ENCODE data around the gene DPP3.

Gene DPP3

DNA sequence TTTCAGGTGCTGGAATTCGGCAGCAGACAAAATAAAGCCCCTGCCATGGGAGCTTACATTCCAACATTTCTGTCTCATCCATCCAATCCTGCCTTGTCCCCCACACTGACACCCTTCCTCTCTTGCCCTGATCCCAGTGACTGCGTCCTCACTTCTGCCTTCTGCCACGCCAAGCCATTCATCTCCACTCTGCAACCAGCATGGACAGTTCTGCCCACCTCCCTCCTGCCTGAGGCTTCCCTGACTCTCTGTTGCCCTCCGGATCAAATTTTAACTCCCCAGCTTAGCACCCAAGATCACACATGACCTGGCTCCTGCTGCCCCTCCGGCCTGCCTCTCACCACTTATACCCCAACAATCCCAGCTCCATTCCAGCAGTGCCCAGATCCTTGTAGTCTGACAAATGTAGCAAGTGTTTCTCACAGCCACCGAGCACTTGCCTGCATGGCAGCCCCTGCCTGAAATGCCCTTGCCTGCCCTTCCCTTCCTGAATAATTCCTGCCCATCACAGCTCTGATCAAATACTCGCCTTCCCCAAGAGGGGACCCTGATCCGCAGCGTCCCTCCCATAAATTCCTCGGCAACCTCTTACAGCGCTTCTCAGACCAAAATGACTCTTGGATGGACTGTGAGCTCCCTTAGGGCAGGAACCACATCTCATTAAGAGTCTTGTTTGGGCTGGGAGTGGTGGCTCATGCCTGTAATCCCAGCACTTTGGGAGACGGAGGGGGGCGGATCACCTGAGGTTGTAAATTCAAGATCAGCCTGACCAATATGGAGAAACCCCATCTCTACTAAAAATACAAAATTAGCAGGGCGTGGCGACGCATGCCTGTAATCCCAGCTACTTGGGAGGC, 68.8 kb downstream of the DPP3 start:
- FAIRE-seq (no peak), DNase-seq (ENCODE audit: insufficient read length, low spot score) (no peak)
- no peak for TF ChIP-seq TAF1 (IDR thresholded peaks at IDR 0.05; ENCODE audit: low read depth, low read length)
- TF ChIP-seq POU2F2 (IDR thresholded peaks at IDR 0.05; ENCODE audit: low read depth, low read length), result no peak
- TF ChIP-seq POLR2AphosphoS5 (IDR thresholded peaks at IDR 0.05; ENCODE audit: low read depth, low read length), result no peak
- TF ChIP-seq POLR2A (IDR thresholded peaks at IDR 0.05; ENCODE audit: low read depth, low read length), result no peak
- TF ChIP-seq PAX5 (IDR thresholded peaks at IDR 0.05; ENCODE audit: insufficient read depth, low read length, severe bottlenecking), result no peak
- no peak for TF ChIP-seq SPI1 (IDR thresholded peaks at IDR 0.05; ENCODE audit: low read depth, low read length)

- FAIRE-seq, result no peak
- TF ChIP-seq POU2F2 (IDR thresholded peaks at IDR 0.05; ENCODE audit: low read depth, low read length) (no peak), PAX5 (IDR thresholded peaks at IDR 0.05; ENCODE audit: insufficient read depth, low read length, severe bottlenecking) (no peak), POLR2AphosphoS5 (IDR thresholded peaks at IDR 0.05; ENCODE audit: low read depth, low read length) (no peak), TAF1 (IDR thresholded peaks at IDR 0.05; ENCODE audit: low read depth, low read length) (no peak), POLR2A (IDR thresholded peaks at IDR 0.05; ENCODE audit: low read depth, low read length) (no peak), SPI1 (IDR thresholded peaks at IDR 0.05; ENCODE audit: low read depth, low read length) (no peak)
- DNase-seq (ENCODE audit: insufficient read length, low spot score), result no peak
Measured at GRCh38 chr11:66549696-66550095, 69.5 kb downstream of the DPP3 start.

DNA sequence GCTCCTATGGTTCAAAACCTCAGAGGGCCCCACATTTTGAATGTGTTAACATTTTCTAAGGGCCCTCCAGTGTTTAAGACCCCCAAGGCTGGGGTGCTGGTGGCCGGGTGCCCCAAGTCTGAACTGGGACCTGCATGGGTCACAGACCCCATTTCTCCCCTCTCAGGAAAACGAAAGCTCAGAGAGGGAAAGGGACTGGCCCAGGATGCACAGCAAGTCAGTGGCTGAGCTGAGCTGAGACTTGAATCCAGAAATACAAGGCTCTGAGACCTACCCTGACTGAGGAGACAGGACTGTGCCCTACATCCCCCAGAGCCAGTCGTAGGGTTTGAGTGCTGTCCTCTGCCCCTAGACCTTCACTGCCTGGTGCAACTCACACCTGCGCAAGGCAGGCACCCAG, 70.7 kb downstream of the DPP3 start:
- TF ChIP-seq POLR2AphosphoS5 (IDR thresholded peaks at IDR 0.05; ENCODE audit: low read depth, low read length) (no peak), TAF1 (IDR thresholded peaks at IDR 0.05; ENCODE audit: low read depth, low read length) (no peak), PAX5 (IDR thresholded peaks at IDR 0.05; ENCODE audit: insufficient read depth, low read length, severe bottlenecking) (no peak), SPI1 (IDR thresholded peaks at IDR 0.05; ENCODE audit: low read depth, low read length) (no peak), POU2F2 (IDR thresholded peaks at IDR 0.05; ENCODE audit: low read depth, low read length) (no peak), POLR2A (IDR thresholded peaks at IDR 0.05; ENCODE audit: low read depth, low read length) (no peak)

DNA sequence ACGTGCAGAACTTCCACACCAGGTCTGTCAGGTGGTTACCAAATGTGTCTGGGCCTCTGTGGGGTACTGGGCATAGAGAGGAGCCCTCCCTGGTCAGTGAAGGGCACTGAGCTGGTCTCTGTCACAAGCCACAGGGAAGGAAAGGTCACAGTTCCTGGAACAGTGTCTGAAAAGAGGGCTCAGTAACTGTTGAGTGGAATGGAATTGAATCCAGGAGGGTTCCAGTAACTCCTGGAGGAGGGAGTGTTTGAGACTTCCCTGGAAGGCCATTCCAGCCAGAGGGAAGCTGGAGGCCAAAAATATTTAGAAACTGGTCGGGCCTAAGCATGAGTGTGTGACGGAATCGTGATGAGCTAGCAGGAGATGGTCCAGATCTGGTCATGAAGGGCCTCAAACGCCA, 74.4 kb downstream of the DPP3 start:
- TF ChIP-seq POLR2A (IDR thresholded peaks at IDR 0.05; ENCODE audit: low read depth, low read length) (no peak), PAX5 (IDR thresholded peaks at IDR 0.05; ENCODE audit: insufficient read depth, low read length, severe bottlenecking) (no peak)
- DNase-seq (ENCODE audit: insufficient read length, low spot score) (no peak), FAIRE-seq (no peak)

More for the DNA sequence above, 70.7 kb downstream of the DPP3 start:
- DNase-seq (ENCODE audit: insufficient read length, low spot score) (no peak), FAIRE-seq (no peak)

- no peak for DNase-seq (ENCODE audit: insufficient read length, low spot score)
- FAIRE-seq, result no peak
- no peak for TF ChIP-seq PAX5 (IDR thresholded peaks at IDR 0.05; ENCODE audit: insufficient read depth, low read length, severe bottlenecking)
- TF ChIP-seq TAF1 (IDR thresholded peaks at IDR 0.05; ENCODE audit: low read depth, low read length), result no peak
- no peak for TF ChIP-seq SPI1 (IDR thresholded peaks at IDR 0.05; ENCODE audit: low read depth, low read length)
- TF ChIP-seq POU2F2 (IDR thresholded peaks at IDR 0.05; ENCODE audit: low read depth, low read length), result no peak
- no peak for TF ChIP-seq POLR2A (IDR thresholded peaks at IDR 0.05; ENCODE audit: low read depth, low read length)
- no peak for TF ChIP-seq POLR2AphosphoS5 (IDR thresholded peaks at IDR 0.05; ENCODE audit: low read depth, low read length)
Measured at GRCh38 chr11:66555416-66555815, 75.2 kb downstream of the DPP3 start.

DNA sequence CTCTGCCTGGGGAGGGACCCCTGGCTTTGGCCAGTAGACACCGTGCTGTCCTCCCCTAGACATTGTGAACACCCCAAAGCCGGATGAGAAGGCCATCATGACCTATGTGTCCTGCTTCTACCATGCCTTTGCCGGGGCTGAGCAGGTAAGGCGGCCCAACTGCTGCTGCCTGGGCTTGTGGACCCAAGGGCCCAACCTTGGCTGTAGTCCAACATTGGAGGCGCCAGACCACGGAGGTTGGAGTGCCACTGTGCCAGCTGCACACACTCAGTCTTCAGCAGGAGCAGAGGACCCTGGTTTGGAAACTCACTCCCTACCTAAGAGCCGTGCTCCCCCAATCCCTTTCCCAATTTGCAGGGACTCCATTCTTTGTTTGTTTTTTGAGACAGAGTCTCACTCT, 75.9 kb downstream of the DPP3 start:
- DNase-seq (ENCODE audit: insufficient read length, low spot score), result no peak
- no peak for TF ChIP-seq POLR2A (IDR thresholded peaks at IDR 0.05; ENCODE audit: low read depth, low read length)
- TF ChIP-seq SPI1 (IDR thresholded peaks at IDR 0.05; ENCODE audit: low read depth, low read length), result no peak
- TF ChIP-seq POU2F2 (IDR thresholded peaks at IDR 0.05; ENCODE audit: low read depth, low read length), result no peak
- no peak for TF ChIP-seq PAX5 (IDR thresholded peaks at IDR 0.05; ENCODE audit: insufficient read depth, low read length, severe bottlenecking)
- no peak for FAIRE-seq

GRCh38 chr11:66557733-66558326, 77.6 kb downstream of the DPP3 start:
- DNase-seq (ENCODE audit: insufficient read length, low spot score), result no peak
- TF ChIP-seq PAX5 (IDR thresholded peaks at IDR 0.05; ENCODE audit: insufficient read depth, low read length, severe bottlenecking), result no peak
- no peak for TF ChIP-seq TAF1 (IDR thresholded peaks at IDR 0.05; ENCODE audit: low read depth, low read length)
- no peak for TF ChIP-seq POLR2A (IDR thresholded peaks at IDR 0.05; ENCODE audit: low read depth, low read length)
- TF ChIP-seq POLR2AphosphoS5 (IDR thresholded peaks at IDR 0.05; ENCODE audit: low read depth, low read length), result no peak
- no peak for TF ChIP-seq POU2F2 (IDR thresholded peaks at IDR 0.05; ENCODE audit: low read depth, low read length)
- no peak for TF ChIP-seq SPI1 (IDR thresholded peaks at IDR 0.05; ENCODE audit: low read depth, low read length)
- no peak for FAIRE-seq

All from GM12891 (cell line).